Measurements from ENCODE around the gene COL4A1.

- TF ChIP-seq CTCF (IDR thresholded peaks at IDR 0.05), result no peak
- TF ChIP-seq POLR2A (IDR thresholded peaks at IDR 0.05), result no peak
Observed at GRCh38 chr13:110322126-110322827, 15.3 kb upstream of the COL4A1 start.
